ENCODE measurements around the gene ZSWIM6. TPM values are rescaled to one million over a fixed set of nuclear protein-coding genes. Genes with fewer than 3 reads are reported as not detected.

Gene ZSWIM6
- total RNA-seq, 1 experiment from 2014 or later, result 13.2 TPM

DNA sequence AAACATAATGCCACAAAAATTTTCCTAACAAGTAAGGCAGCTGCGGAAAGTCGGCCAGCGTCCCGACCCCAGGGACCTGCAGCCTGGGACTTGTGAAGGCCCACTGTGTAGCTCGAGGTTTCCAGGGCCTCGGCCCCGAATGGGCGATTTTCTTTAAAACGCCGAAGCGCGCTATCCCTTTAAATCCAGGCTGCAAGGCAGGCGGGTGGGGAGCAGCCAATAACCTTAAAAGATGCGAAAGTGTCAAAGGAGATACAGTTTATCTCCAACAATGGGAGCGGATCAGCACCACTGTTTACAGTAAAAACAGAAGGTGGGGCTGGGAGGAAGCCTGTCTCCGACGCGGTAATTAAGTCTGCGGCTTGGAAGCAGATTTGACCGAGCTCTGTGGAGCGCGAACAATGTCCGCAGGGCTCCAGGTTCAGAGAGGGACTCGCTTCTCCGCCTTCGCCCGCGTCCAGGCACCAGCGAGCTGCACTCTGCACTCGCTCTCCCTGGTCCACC is 1.7 kb upstream of the ZSWIM6 start:
- Mint-ChIP-seq H3K9me3 (ENCODE audit: low read depth, unreplicated experiment) (no peaks in the 10 kb centered on the region), H3K27me3 (ENCODE audit: unreplicated experiment) (no peaks in the 10 kb centered on the region), H3K27ac (ENCODE audit: unreplicated experiment) (peak overlapping the region; percentile 81), H3K4me3 (ENCODE audit: low read depth, unreplicated experiment) (peak overlapping the region; percentile 84), H3K4me1 (ENCODE audit: low read depth, unreplicated experiment) (peaks cover 41% of the 10 kb centered on the region), H3K36me3 (ENCODE audit: insufficient read depth, unreplicated experiment) (peaks cover 59% of the 10 kb centered on the region)
- intact Hi-C loops (cut with micrococcal nuclease; ENCODE audit: unreplicated experiment), result loop anchor here (1.0 to 10.0 kb wide), 6 partner anchors 38 to 604 kb away; no protein-coding TSS in a partner anchor
- TSS peak; percentile 42 for BruUV-seq (replicated peaks)
- CTCF ChIA-PET, result interaction anchor here (0.8 to 1.7 kb wide), 4 partner anchors 27 to 78 kb away, joined by 3 to 15 read pairs (median 5); no protein-coding TSS in a partner anchor
- DNase-seq, result no peak
- TF ChIP-seq, protein P1, sequence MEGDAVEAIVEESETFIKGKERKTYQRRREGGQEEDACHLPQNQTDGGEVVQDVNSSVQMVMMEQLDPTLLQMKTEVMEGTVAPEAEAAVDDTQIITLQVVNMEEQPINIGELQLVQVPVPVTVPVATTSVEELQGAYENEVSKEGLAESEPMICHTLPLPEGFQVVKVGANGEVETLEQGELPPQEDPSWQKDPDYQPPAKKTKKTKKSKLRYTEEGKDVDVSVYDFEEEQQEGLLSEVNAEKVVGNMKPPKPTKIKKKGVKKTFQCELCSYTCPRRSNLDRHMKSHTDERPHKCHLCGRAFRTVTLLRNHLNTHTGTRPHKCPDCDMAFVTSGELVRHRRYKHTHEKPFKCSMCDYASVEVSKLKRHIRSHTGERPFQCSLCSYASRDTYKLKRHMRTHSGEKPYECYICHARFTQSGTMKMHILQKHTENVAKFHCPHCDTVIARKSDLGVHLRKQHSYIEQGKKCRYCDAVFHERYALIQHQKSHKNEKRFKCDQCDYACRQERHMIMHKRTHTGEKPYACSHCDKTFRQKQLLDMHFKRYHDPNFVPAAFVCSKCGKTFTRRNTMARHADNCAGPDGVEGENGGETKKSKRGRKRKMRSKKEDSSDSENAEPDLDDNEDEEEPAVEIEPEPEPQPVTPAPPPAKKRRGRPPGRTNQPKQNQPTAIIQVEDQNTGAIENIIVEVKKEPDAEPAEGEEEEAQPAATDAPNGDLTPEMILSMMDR (IDR thresholded peaks at IDR 0.05; ENCODE audit: unreplicated experiment), result no peak

DNA sequence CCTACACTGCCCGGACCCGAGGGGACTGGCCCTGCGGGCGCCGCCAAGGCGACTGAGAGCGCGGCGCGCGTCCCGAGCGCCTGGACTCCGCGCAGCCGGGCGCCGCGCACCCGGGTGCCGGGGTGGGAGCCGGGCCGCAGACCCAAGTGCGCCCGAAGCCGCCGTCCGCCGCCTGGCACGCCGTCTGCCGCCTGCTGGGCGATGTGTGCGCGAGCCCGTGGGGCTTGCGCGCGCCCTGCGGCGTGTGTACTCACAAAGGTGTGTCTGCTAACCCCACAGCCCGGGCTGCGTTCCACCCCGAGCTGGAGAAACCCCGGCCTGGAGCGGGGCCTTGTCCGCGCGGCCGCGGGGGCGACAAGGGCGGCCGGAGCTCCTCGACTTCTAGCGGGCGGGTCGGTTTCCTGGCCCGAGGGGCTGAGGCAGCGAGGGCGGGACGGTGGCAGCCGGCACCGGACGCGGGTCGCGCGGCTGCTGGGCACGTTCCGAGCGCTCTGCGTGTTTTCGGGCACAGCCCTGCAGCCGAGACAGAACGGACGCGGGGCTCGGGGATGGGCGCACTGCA is 1.1 kb upstream of the ZSWIM6 start:
- BruUV-seq (replicated peaks), result no TSS peak
- intact Hi-C loops (cut with micrococcal nuclease; ENCODE audit: unreplicated experiment), result loop anchor here (1.0 to 10.0 kb wide), 7 partner anchors 39 to 604 kb away; no protein-coding TSS in a partner anchor
- H3K27ac Mint-ChIP-seq (ENCODE audit: unreplicated experiment), result peak overlapping the region; percentile 81

DNA sequence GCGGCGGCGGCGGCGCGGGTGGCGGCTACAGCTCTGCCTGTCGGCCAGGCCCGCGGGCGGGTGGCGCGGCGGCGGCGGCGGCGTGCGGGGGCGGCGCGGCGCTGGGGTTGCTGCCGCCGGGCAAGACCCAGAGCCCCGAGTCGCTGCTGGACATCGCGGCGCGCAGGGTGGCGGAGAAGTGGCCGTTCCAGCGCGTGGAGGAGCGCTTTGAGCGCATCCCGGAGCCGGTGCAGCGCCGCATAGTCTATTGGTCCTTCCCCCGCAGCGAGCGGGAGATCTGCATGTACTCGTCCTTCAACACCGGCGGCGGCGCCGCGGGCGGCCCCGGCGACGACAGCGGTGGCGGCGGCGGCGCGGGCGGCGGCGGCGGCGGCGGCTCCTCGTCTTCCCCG is 296 bp downstream of the ZSWIM6 start:
- BruUV-seq (replicated peaks), result no TSS peak
- Mint-ChIP-seq H3K27ac (ENCODE audit: unreplicated experiment) (peak overlapping the region; percentile 86), H3K4me1 (ENCODE audit: low read depth, unreplicated experiment) (peaks cover 52% of the 10 kb centered on the region), H3K4me3 (ENCODE audit: low read depth, unreplicated experiment) (peak overlapping the region; percentile 84), H3K9me3 (ENCODE audit: low read depth, unreplicated experiment) (no peaks in the 10 kb centered on the region), H3K27me3 (ENCODE audit: unreplicated experiment) (no peaks in the 10 kb centered on the region), H3K36me3 (ENCODE audit: insufficient read depth, unreplicated experiment) (peaks cover 66% of the 10 kb centered on the region)
- TF ChIP-seq, protein P1 (IDR thresholded peaks at IDR 0.05; ENCODE audit: unreplicated experiment), result no peak
- DNase-seq, result peak; percentile 36
- intact Hi-C loops (cut with micrococcal nuclease; ENCODE audit: unreplicated experiment), result loop anchor here (5.0 to 10.0 kb wide), 5 partner anchors 40 to 602 kb away; no protein-coding TSS in a partner anchor
- CTCF ChIA-PET, result interaction anchor here (0.6 to 1.0 kb wide), 3 partner anchors 154 to 486 kb away, joined by 3 to 4 read pairs (median 4); no protein-coding TSS in a partner anchor

More for the DNA sequence above, 1.1 kb upstream of the ZSWIM6 start:
- DNase-seq, result peak; percentile 85
- no peaks in the 10 kb centered on the region for H3K27me3 Mint-ChIP-seq (ENCODE audit: unreplicated experiment)
- peaks cover 59% of the 10 kb centered on the region for H3K36me3 Mint-ChIP-seq (ENCODE audit: insufficient read depth, unreplicated experiment)
- CTCF ChIA-PET, result interaction anchor here (1.0 to 1.7 kb wide), 6 partner anchors 28 to 78 kb away, joined by 3 to 15 read pairs (median 4); no protein-coding TSS in a partner anchor
- H3K9me3 Mint-ChIP-seq (ENCODE audit: low read depth, unreplicated experiment), result no peaks in the 10 kb centered on the region
- peaks cover 47% of the 10 kb centered on the region for H3K4me1 Mint-ChIP-seq (ENCODE audit: low read depth, unreplicated experiment)
- TF ChIP-seq, protein P1 (IDR thresholded peaks at IDR 0.05; ENCODE audit: unreplicated experiment), result no peak
- peak overlapping the region; percentile 84 for H3K4me3 Mint-ChIP-seq (ENCODE audit: low read depth, unreplicated experiment)

DNA sequence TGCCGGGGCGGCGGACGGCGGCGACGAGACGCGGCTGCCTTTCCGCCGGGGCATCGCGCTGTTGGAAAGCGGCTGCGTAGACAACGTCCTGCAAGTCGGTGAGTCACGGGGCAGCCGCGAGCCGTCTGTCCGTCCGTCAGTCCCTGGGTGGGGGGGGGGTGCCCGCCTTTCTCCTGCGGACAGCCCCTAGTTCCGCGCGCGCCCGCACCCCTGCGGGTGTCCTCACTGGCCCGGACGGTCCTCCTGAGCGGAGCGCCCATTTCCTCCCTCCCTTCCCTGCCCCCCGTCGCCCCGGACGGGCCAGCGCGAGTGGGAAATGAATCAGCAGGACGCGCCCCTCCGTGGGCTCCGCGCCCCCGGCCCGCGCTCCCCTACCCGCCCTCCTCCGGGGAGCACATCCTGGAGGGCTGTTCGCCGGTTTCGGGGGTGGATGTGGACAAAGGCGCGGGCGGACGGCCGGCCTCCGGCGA is 828 bp downstream of the ZSWIM6 start:
- Mint-ChIP-seq H3K9me3 (ENCODE audit: low read depth, unreplicated experiment) (no peaks in the 10 kb centered on the region), H3K4me1 (ENCODE audit: low read depth, unreplicated experiment) (peaks cover 48% of the 10 kb centered on the region), H3K27me3 (ENCODE audit: unreplicated experiment) (no peaks in the 10 kb centered on the region), H3K36me3 (ENCODE audit: insufficient read depth, unreplicated experiment) (peaks cover 68% of the 10 kb centered on the region), H3K4me3 (ENCODE audit: low read depth, unreplicated experiment) (peak overlapping the region; percentile 84), H3K27ac (ENCODE audit: unreplicated experiment) (peak overlapping the region; percentile 56)
- TF ChIP-seq, protein P1 (IDR thresholded peaks at IDR 0.05; ENCODE audit: unreplicated experiment), result no peak
- CTCF ChIA-PET, result no interaction called here
- DNase-seq, result peak; percentile 34
- intact Hi-C loops (cut with micrococcal nuclease; ENCODE audit: unreplicated experiment), result loop anchor here (5.0 to 10.0 kb wide), 5 partner anchors 41 to 602 kb away; no protein-coding TSS in a partner anchor
- BruUV-seq (replicated peaks), result no TSS peak
